HEK293 (cell line): ENCODE results near the gene CFAP299.

Experiments used
- CTCF ChIA-PET: fragments of 350-600 bp; formaldehyde crosslinking; extraction: SDS; loops from one replicate; lab custom pipeline; 2021; ENCODE audit warnings: antibody characterized with exemption; lab: Yijun Ruan, JAX
- POLR2A ChIA-PET: fragments of 300-600 bp; formaldehyde crosslinking; extraction: SDS; loops from one replicate; lab custom pipeline; 2020; ENCODE audit warnings: antibody characterized with exemption, inconsistent platforms; lab: Yijun Ruan, JAX
- H3K27ac ChIP-seq: fragments of 200-500 bp; sonication (Bioruptor generic); 2 replicates; pipeline ENCODE4 v1.5.1; 2014; ENCODE audit warnings: low read depth, low read length, control low read depth, inconsistent platforms; ENCODE audit errors: extremely low read depth
- H3K36me3 ChIP-seq, 2 experiments: fragments of 200-500 bp in 1 of 2; sonication (Bioruptor generic) in 1 of 2; 1 replicate in 1 of 2; 2 replicates in 1 of 2; pipeline ENCODE4 v1.5.1; 2014 to 2017; ENCODE audit warnings: inconsistent platforms in 2 of 2, low read length in 2 of 2; ENCODE audit not compliant: control insufficient read depth in 2 of 2, insufficient read depth in 1 of 2
- H3K4me1 ChIP-seq: fragments of 200-500 bp; sonication (Bioruptor generic); 2 replicates; pipeline ENCODE4 v1.5.1; 2014; ENCODE audit warnings: mild to moderate bottlenecking, low read length, inconsistent platforms; ENCODE audit not compliant: control insufficient read depth, insufficient read depth
- H3K4me3 ChIP-seq: 2 replicates; pipeline ENCODE4 v1.5.1; 2011; ENCODE audit warnings: low read depth, mild to moderate bottlenecking, control low read depth, low read length, moderate library complexity
- H3K9me3 ChIP-seq: fragments of 200-500 bp; sonication (Bioruptor generic); 2 replicates; pipeline ENCODE4 v1.5.1; 2014; ENCODE audit warnings: low read depth, low read length, inconsistent platforms; ENCODE audit not compliant: control insufficient read depth, insufficient read depth
- GLI4 ChIP-seq: fragments of 450-650 bp; formaldehyde crosslinking; IDR thresholded peaks from 2 replicates; pipeline ENCODE4 v1.5.1; 2016; ENCODE audit warnings: missing biosample characterization, missing genetic modification characterization
- KLF10 ChIP-seq: fragments of 450-650 bp; IDR thresholded peaks from 2 replicates; pipeline ENCODE4 v1.5.1; 2018; ENCODE audit warnings: missing biosample characterization, mild to moderate bottlenecking, missing genetic modification characterization
- OVOL3 ChIP-seq: fragments of 450-650 bp; formaldehyde crosslinking; IDR thresholded peaks from 2 replicates; pipeline ENCODE4 v1.5.1; 2016; ENCODE audit warnings: missing biosample characterization, missing genetic modification characterization
- YY1 ChIP-seq: fragments of 450-650 bp; formaldehyde crosslinking; IDR thresholded peaks from 2 replicates; pipeline ENCODE4 v1.5.1; 2018; ENCODE audit warnings: missing biosample characterization, missing genetic modification characterization
- ZBTB10 ChIP-seq: fragments of 450-650 bp; formaldehyde crosslinking; IDR thresholded peaks from 2 replicates; pipeline ENCODE4 v1.5.1; 2016; ENCODE audit warnings: missing biosample characterization, missing genetic modification characterization
- ZBTB48 ChIP-seq: fragments of 450-650 bp; formaldehyde crosslinking; IDR thresholded peaks from 2 replicates; pipeline ENCODE4 v1.5.1; 2016; ENCODE audit warnings: missing biosample characterization, missing genetic modification characterization
- ZFP41 ChIP-seq: fragments of 450-650 bp; formaldehyde crosslinking; IDR thresholded peaks from 2 replicates; pipeline ENCODE4 v1.5.1; 2016; ENCODE audit warnings: missing biosample characterization, missing genetic modification characterization, borderline replicate concordance
- ZFP69B ChIP-seq: fragments of 450-650 bp; formaldehyde crosslinking; IDR thresholded peaks from 2 replicates; pipeline ENCODE4 v1.5.1; 2016; ENCODE audit warnings: missing biosample characterization, missing genetic modification characterization
- ZNF10 ChIP-seq: fragments of 450-650 bp; formaldehyde crosslinking; IDR thresholded peaks from 2 replicates; pipeline ENCODE4 v1.5.1; 2017; ENCODE audit warnings: missing biosample characterization, missing genetic modification characterization
- ZNF184 ChIP-seq: fragments of 450-650 bp; IDR thresholded peaks from 2 replicates; pipeline ENCODE4 v1.5.1; 2018; ENCODE audit warnings: missing biosample characterization, mild to moderate bottlenecking, missing genetic modification characterization
- ZNF211 ChIP-seq: fragments of 450-650 bp; formaldehyde crosslinking; IDR thresholded peaks from 2 replicates; pipeline ENCODE4 v1.5.1; 2016; ENCODE audit warnings: low read depth, missing biosample characterization, missing genetic modification characterization
- ZNF266 ChIP-seq: fragments of 450-650 bp; formaldehyde crosslinking; IDR thresholded peaks from 2 replicates; pipeline ENCODE4 v1.5.1; 2016; ENCODE audit warnings: missing biosample characterization, missing genetic modification characterization, low read depth
- ZNF366 ChIP-seq: fragments of 450-650 bp; formaldehyde crosslinking; conservative IDR thresholded peaks from 2 replicates; pipeline ENCODE4 v1.5.1; 2016; ENCODE audit warnings: missing biosample characterization, missing genetic modification characterization
- ZNF501 ChIP-seq: fragments of 450-650 bp; formaldehyde crosslinking; IDR thresholded peaks from 2 replicates; pipeline ENCODE4 v1.5.1; 2016; ENCODE audit warnings: missing biosample characterization, missing genetic modification characterization
- ZNF510 ChIP-seq: fragments of 450-650 bp; formaldehyde crosslinking; IDR thresholded peaks from 2 replicates; pipeline ENCODE4 v1.5.1; 2018; ENCODE audit warnings: mild to moderate bottlenecking, missing genetic modification characterization, missing biosample characterization; ENCODE audit not compliant: insufficient replicate concordance
- ZNF518A ChIP-seq: fragments of 450-650 bp; formaldehyde crosslinking; conservative IDR thresholded peaks from 2 replicates; pipeline ENCODE4 v1.5.1; 2016; ENCODE audit warnings: low read depth, missing biosample characterization, missing genetic modification characterization
- ZNF610 ChIP-seq: fragments of 450-650 bp; formaldehyde crosslinking; IDR thresholded peaks from 2 replicates; pipeline ENCODE4 v1.5.1; 2016; ENCODE audit warnings: missing biosample characterization, missing genetic modification characterization, borderline replicate concordance
- ZNF626 ChIP-seq: fragments of 450-650 bp; sonication (Bioruptor Pico); formaldehyde crosslinking; IDR thresholded peaks from 2 replicates; pipeline ENCODE4 v1.5.1; 2018; ENCODE audit warnings: missing biosample characterization, missing genetic modification characterization, inconsistent platforms
- ZNF654 ChIP-seq: fragments of 450-650 bp; formaldehyde crosslinking; IDR thresholded peaks from 2 replicates; pipeline ENCODE4 v1.5.1; 2016; ENCODE audit warnings: low read depth, missing biosample characterization, missing genetic modification characterization
- ZNF660 ChIP-seq: fragments of 450-650 bp; IDR thresholded peaks from 2 replicates; pipeline ENCODE4 v1.5.1; 2018; ENCODE audit warnings: missing biosample characterization, mild to moderate bottlenecking, missing genetic modification characterization
- ZNF664 ChIP-seq: fragments of 450-650 bp; formaldehyde crosslinking; IDR thresholded peaks from 2 replicates; pipeline ENCODE4 v1.5.1; 2016; ENCODE audit warnings: missing biosample characterization, missing genetic modification characterization
- ZNF670 ChIP-seq: fragments of 450-650 bp; formaldehyde crosslinking; IDR thresholded peaks from 2 replicates; pipeline ENCODE4 v1.5.1; 2016; ENCODE audit warnings: missing biosample characterization, missing genetic modification characterization, low read depth
- ZNF701 ChIP-seq: fragments of 450-650 bp; formaldehyde crosslinking; IDR thresholded peaks from 2 replicates; pipeline ENCODE4 v1.5.1; 2016; ENCODE audit warnings: missing biosample characterization, missing genetic modification characterization
- ZNF768 ChIP-seq: fragments of 450-650 bp; formaldehyde crosslinking; IDR thresholded peaks from 2 replicates; pipeline ENCODE4 v1.5.1; 2018; ENCODE audit warnings: missing biosample characterization, mild to moderate bottlenecking, missing genetic modification characterization
- TF ChIP-seq, protein P1 (sequence below): fragments of 450-650 bp; formaldehyde crosslinking; IDR thresholded peaks from 2 replicates; pipeline ENCODE4 v1.5.1; 2017; ENCODE audit warnings: missing biosample characterization, missing genetic modification characterization
- TF ChIP-seq, protein P2 (sequence below): fragments of 450-650 bp; IDR thresholded peaks from 2 replicates; pipeline ENCODE4 v1.5.1; 2018; ENCODE audit warnings: missing biosample characterization, mild to moderate bottlenecking, missing genetic modification characterization

The CFAP299 gene

DNA sequence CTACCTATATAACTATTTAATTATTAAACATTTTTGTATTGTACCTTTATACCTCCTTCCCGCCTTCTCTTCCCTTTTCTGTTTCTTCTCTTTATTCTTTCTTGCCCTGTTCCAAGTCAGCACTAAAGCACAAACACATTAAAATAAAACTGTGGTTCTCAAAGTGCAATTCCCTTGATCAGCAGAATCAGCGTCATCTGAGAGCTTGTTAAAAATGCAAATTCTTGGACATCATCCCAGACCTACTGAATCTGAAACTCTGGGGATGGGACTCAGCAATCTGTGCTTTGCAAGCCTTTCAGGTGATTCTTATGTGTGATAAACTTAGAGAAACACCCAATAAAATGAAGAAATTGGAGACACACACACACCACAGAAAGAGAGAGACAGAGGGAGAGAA, 516.5 kb downstream of the CFAP299 start:
- Histone ChIP-seq H3K36me3 (no peaks in the 10 kb centered on the region), H3K27ac (no peak overlapping the region), H3K9me3 (no peaks in the 10 kb centered on the region), H3K4me1 (no peaks in the 10 kb centered on the region), H3K4me3 (no peak overlapping the region)
- TF ChIP-seq ZNF266 (tag by site-specific recombination) = no peak
- TF ChIP-seq ZNF660 (tag by site-specific recombination) = no peak
- TF ChIP-seq ZNF626 (tag by site-specific recombination) = no peak
- TF ChIP-seq ZFP69B (tag by site-specific recombination) = no peak
- no peak for TF ChIP-seq ZFP41
- no peak for TF ChIP-seq ZNF211 (tag by site-specific recombination)
- TF ChIP-seq, protein P1, sequence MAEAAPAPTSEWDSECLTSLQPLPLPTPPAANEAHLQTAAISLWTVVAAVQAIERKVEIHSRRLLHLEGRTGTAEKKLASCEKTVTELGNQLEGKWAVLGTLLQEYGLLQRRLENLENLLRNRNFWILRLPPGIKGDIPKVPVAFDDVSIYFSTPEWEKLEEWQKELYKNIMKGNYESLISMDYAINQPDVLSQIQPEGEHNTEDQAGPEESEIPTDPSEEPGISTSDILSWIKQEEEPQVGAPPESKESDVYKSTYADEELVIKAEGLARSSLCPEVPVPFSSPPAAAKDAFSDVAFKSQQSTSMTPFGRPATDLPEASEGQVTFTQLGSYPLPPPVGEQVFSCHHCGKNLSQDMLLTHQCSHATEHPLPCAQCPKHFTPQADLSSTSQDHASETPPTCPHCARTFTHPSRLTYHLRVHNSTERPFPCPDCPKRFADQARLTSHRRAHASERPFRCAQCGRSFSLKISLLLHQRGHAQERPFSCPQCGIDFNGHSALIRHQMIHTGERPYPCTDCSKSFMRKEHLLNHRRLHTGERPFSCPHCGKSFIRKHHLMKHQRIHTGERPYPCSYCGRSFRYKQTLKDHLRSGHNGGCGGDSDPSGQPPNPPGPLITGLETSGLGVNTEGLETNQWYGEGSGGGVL (tag by site-specific recombination) = no peak
- no peak for TF ChIP-seq ZNF654 (tag by site-specific recombination)
- TF ChIP-seq ZNF518A (tag by site-specific recombination) = no peak
- TF ChIP-seq ZBTB10 (tag by site-specific recombination) = no peak
- no peak for TF ChIP-seq ZNF184 (tag by site-specific recombination)
- no peak for TF ChIP-seq GLI4
- CTCF ChIA-PET = no interaction called here
- POLR2A ChIA-PET = no interaction called here

- Histone ChIP-seq H3K4me1 (no peaks in the 10 kb centered on the region), H3K36me3 (no peaks in the 10 kb centered on the region), H3K4me3 (no peak overlapping the region), H3K27ac (no peak overlapping the region), H3K9me3 (no peaks in the 10 kb centered on the region)
- POLR2A ChIA-PET = no interaction called here
- CTCF ChIA-PET = no interaction called here
- TF ChIP-seq ZNF768 (tag by site-specific recombination) (no peak), ZNF510 (tag by site-specific recombination) (no peak), ZNF701 (tag by site-specific recombination) (no peak), ZBTB48 (tag by site-specific recombination) (no peak), ZNF10 (tag by site-specific recombination) (no peak), ZNF366 (tag by site-specific recombination) (no peak), ZNF501 (tag by site-specific recombination) (no peak), ZNF664 (tag by site-specific recombination) (no peak), ZNF670 (tag by site-specific recombination) (no peak), YY1 (tag by site-specific recombination) (no peak), ZNF610 (tag by site-specific recombination) (no peak), KLF10 (tag by site-specific recombination) (no peak), OVOL3 (tag by site-specific recombination) (no peak)
- TF ChIP-seq, protein P2, sequence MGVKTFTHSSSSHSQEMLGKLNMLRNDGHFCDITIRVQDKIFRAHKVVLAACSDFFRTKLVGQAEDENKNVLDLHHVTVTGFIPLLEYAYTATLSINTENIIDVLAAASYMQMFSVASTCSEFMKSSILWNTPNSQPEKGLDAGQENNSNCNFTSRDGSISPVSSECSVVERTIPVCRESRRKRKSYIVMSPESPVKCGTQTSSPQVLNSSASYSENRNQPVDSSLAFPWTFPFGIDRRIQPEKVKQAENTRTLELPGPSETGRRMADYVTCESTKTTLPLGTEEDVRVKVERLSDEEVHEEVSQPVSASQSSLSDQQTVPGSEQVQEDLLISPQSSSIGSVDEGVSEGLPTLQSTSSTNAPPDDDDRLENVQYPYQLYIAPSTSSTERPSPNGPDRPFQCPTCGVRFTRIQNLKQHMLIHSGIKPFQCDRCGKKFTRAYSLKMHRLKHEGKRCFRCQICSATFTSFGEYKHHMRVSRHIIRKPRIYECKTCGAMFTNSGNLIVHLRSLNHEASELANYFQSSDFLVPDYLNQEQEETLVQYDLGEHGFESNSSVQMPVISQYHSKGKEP (tag by site-specific recombination) = no peak
Measured at GRCh38 chr4:80873571-80873970, 538.0 kb downstream of the CFAP299 start.
